ENCODE measurements around the gene CALN1.

DNA sequence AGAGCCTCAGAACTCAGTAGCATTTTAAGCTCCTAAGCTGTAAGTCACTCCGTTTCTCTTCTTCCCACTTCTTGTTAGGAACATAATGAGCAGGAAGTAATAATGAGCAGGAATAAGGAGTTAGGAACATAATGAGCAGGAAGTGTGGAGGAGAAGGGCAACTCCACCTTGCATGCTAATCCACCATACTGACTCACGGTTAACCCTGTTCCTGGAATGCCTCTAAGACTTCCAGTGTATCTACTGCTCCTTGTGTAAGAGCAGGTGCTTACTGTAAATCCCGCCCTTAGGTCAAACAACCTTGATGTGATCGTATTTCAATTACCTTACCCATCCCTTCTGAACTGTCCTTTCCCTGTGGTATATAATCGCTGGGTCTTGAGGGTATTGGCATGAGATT, 528.7 kb downstream of the CALN1 start:
- TF ChIP-seq, protein P1, sequence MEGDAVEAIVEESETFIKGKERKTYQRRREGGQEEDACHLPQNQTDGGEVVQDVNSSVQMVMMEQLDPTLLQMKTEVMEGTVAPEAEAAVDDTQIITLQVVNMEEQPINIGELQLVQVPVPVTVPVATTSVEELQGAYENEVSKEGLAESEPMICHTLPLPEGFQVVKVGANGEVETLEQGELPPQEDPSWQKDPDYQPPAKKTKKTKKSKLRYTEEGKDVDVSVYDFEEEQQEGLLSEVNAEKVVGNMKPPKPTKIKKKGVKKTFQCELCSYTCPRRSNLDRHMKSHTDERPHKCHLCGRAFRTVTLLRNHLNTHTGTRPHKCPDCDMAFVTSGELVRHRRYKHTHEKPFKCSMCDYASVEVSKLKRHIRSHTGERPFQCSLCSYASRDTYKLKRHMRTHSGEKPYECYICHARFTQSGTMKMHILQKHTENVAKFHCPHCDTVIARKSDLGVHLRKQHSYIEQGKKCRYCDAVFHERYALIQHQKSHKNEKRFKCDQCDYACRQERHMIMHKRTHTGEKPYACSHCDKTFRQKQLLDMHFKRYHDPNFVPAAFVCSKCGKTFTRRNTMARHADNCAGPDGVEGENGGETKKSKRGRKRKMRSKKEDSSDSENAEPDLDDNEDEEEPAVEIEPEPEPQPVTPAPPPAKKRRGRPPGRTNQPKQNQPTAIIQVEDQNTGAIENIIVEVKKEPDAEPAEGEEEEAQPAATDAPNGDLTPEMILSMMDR (IDR thresholded peaks at IDR 0.05; ENCODE audit: insufficient read depth, low read depth, low read length): no peak
- no peak for TF ChIP-seq EZH2 (IDR thresholded peaks at IDR 0.05; ENCODE audit: insufficient read depth, low read length)

Data from astrocyte (in vitro differentiated cells and primary cell).